HCT116 (cell line): ENCODE measurements around the gene REG1A. TPM values are rescaled to one million over a fixed set of nuclear protein-coding genes. Genes with fewer than 3 reads are reported as not detected.

ENCODE experiments used
- ATAC-seq: fragments of 200-7000 bp; cut with Tn5 transposase; 2 replicates; pipeline ENCODE4 v1.9.1; 2020; ENCODE audit warnings: mild to moderate bottlenecking, moderate library complexity
- BruUV-seq: library from RNA; stranded (reverse); fragments of 400-500 nt; replicated peaks from 2 replicates; lab custom pipeline; 2021; lab: Mats Ljungman, UMichigan
- CTCF ChIA-PET: fragments of 300-600 bp; sonication (Branson Sonifier 250); formaldehyde crosslinking; loops from one replicate; lab custom pipeline; 2021; ENCODE audit warnings: antibody characterized with exemption; lab: Charles Lee
- POLR2A ChIA-PET: fragments of 300-600, 350-600 bp; sonication (Branson Sonifier 250); formaldehyde crosslinking; loops from one replicate; lab custom pipeline; 2021; ENCODE audit warnings: antibody characterized with exemption; lab: Charles Lee
- RAD21 ChIA-PET, 2 experiments: fragments of 300-600 bp; sonication (Branson Sonifier 250); formaldehyde crosslinking; loops; one replicate each; lab custom pipeline; 2023; ENCODE audit warnings: low total read pairs in 2 of 2; ENCODE audit not compliant: uncharacterized antibody in 2 of 2, unreplicated experiment in 2 of 2, low non-redundant PET in 1 of 2; lab: Charles Lee
- DNase-seq: peaks from one replicate; pipeline ENCODE4 v3.0.0-alpha.2; 2010; ENCODE audit warnings: low read depth, low spot score
- H2AFZ ChIP-seq: fragments of 200-600 bp; shearing (Covaris generic), sonication (generic); 2 replicates; pipeline ENCODE4 v1.6.1; 2017; ENCODE audit warnings: low read depth, mixed run types, mixed read lengths, antibody characterized with exemption, low read length; ENCODE audit not compliant: poor library complexity, severe bottlenecking
- H3K27ac ChIP-seq: 2 replicates; pipeline ENCODE4 v1.5.1; 2012; ENCODE audit warnings: low read depth, low read length
- H3K27me3 ChIP-seq: fragments of 200-600 bp; sonication (generic); 2 replicates; pipeline ENCODE4 v1.6.1; 2016; ENCODE audit warnings: mixed run types, low read length, mixed read lengths; ENCODE audit not compliant: insufficient read depth
- H3K36me3 ChIP-seq, 2 experiments: fragments of 200-500 bp in 1 of 2; fragments of 200-600 bp in 1 of 2; sonication (Bioruptor generic) in 1 of 2; sonication (generic) in 1 of 2; 2 replicates each; pipeline versions ENCODE4 v1.5.1 to v1.6.1; 2014 to 2016; ENCODE audit warnings: low read length in 2 of 2, inconsistent platforms in 1 of 2, mixed read lengths in 1 of 2, mixed run types in 1 of 2; ENCODE audit not compliant: insufficient read depth in 2 of 2, control insufficient read depth in 1 of 2
- H3K4me1 ChIP-seq, 2 experiments: fragments of 200-600 bp in 1 of 2; sonication (generic) in 1 of 2; 2 replicates each; pipeline versions ENCODE4 v1.5.1 to v1.6.1; 2012 to 2017; ENCODE audit warnings: low read length in 2 of 2, inconsistent platforms in 1 of 2, mild to moderate bottlenecking in 1 of 2, mixed read lengths in 1 of 2, mixed run types in 1 of 2, moderate library complexity in 1 of 2; ENCODE audit not compliant: insufficient read depth in 2 of 2, control insufficient read depth in 1 of 2
- H3K4me2 ChIP-seq: fragments of 200-600 bp; sonication (generic); 2 replicates; pipeline ENCODE4 v1.6.1; 2017; ENCODE audit warnings: mixed run types, low read length, mixed read lengths
- H3K4me3 ChIP-seq, 2 experiments: fragments of 200-600 bp in 1 of 2; sonication (generic) in 1 of 2; replicated peaks in 1 of 2; 2 replicates each; pipeline ENCODE4 v1.5.1; 2011 to 2016; ENCODE audit warnings: low read length in 2 of 2, control low read depth in 1 of 2, low read depth in 1 of 2, mild to moderate bottlenecking in 1 of 2, mixed read lengths in 1 of 2, mixed run types in 1 of 2
- H3K79me2 ChIP-seq: fragments of 200-600 bp; sonication (generic); 2 replicates; pipeline ENCODE4 v1.6.1; 2017; ENCODE audit warnings: mild to moderate bottlenecking, mixed run types, low read length, moderate library complexity, mixed read lengths; ENCODE audit not compliant: insufficient read depth
- H3K9ac ChIP-seq: fragments of 200-600 bp; sonication (generic); 2 replicates; pipeline ENCODE4 v1.6.1; 2016; ENCODE audit warnings: low read length, mixed read lengths
- H3K9me2 ChIP-seq: fragments of 200-600 bp; sonication (generic), shearing (Covaris generic); 2 replicates; pipeline ENCODE4 v1.6.1; 2017; ENCODE audit warnings: mixed run types, mild to moderate bottlenecking, moderate library complexity; ENCODE audit not compliant: insufficient read depth
- H3K9me3 ChIP-seq, 2 experiments: fragments of 200-500 bp in 1 of 2; fragments of 200-600 bp in 1 of 2; sonication (Bioruptor generic) in 1 of 2; sonication (generic) in 1 of 2; 2 replicates each; pipeline ENCODE4 v1.6.1; 2014 to 2017; ENCODE audit warnings: low read length in 2 of 2, mixed read lengths in 2 of 2, inconsistent platforms in 1 of 2, low read depth in 1 of 2, mild to moderate bottlenecking in 1 of 2, mixed run types in 1 of 2, moderate library complexity in 1 of 2; ENCODE audit not compliant: control insufficient read depth in 1 of 2, insufficient read depth in 1 of 2
- H4K20me1 ChIP-seq: fragments of 200-600 bp; sonication (generic), shearing (Covaris generic); 2 replicates; pipeline ENCODE4 v1.6.1; 2017; ENCODE audit warnings: mixed run types, mild to moderate bottlenecking, moderate library complexity; ENCODE audit not compliant: insufficient read depth
- CEBPB ChIP-seq: IDR thresholded peaks from 2 replicates; pipeline ENCODE4 v1.6.1; 2012; ENCODE audit warnings: low read depth
- ELF1 ChIP-seq: IDR thresholded peaks from 2 replicates; pipeline ENCODE4 v1.6.1; 2012; ENCODE audit warnings: low read depth, borderline replicate concordance
- EZH2 ChIP-seq: fragments of 200-600 bp; sonication (generic); IDR thresholded peaks from 2 replicates; pipeline ENCODE4 v1.6.1; 2017; ENCODE audit warnings: antibody characterized with exemption, mixed run types
- EZH2phosphoT487 ChIP-seq: fragments of 200-600 bp; IDR thresholded peaks from 2 replicates; pipeline ENCODE4 v1.6.1; 2018; ENCODE audit warnings: antibody characterized with exemption, borderline replicate concordance
- FOSL1 ChIP-seq: IDR thresholded peaks from 2 replicates; pipeline ENCODE4 v1.6.1; 2012; ENCODE audit warnings: low read depth
- JUND ChIP-seq: IDR thresholded peaks from 2 replicates; pipeline ENCODE4 v1.6.1; 2012
- POLR2A ChIP-seq: IDR thresholded peaks from 2 replicates; pipeline ENCODE4 v1.7.0; 2011; ENCODE audit warnings: borderline replicate concordance; ENCODE audit not compliant: insufficient read depth, insufficient read length; ENCODE audit errors: extremely low read depth
- POLR2AphosphoS5 ChIP-seq: IDR thresholded peaks from 2 replicates; pipeline ENCODE4 v1.6.1; 2011; ENCODE audit warnings: mild to moderate bottlenecking, low read depth, low read length, moderate library complexity
- REST ChIP-seq: IDR thresholded peaks from 2 replicates; pipeline ENCODE4 v1.6.1; 2012; ENCODE audit warnings: low read depth
- SP1 ChIP-seq: IDR thresholded peaks from 2 replicates; pipeline ENCODE4 v1.6.1; 2012; ENCODE audit warnings: low read depth
- SRF ChIP-seq: IDR thresholded peaks from 2 replicates; pipeline ENCODE4 v1.6.1; 2012; ENCODE audit warnings: low read depth
- TCF7L2 ChIP-seq: IDR thresholded peaks from 2 replicates; pipeline ENCODE4 v1.7.0; 2011; ENCODE audit warnings: borderline replicate concordance, inconsistent platforms; ENCODE audit not compliant: insufficient read depth, insufficient read length; ENCODE audit errors: extremely low read depth
- YY1 ChIP-seq: IDR thresholded peaks from 2 replicates; pipeline ENCODE4 v1.6.1; 2011; ENCODE audit warnings: low read length, low read depth, moderate library complexity, mild to moderate bottlenecking; ENCODE audit not compliant: insufficient replicate concordance; ENCODE audit errors: extremely low read depth
- intact Hi-C: fragments of 100-400 bp; cut with micrococcal nuclease; formaldehyde crosslinking; loops from 2 replicates; pipeline ENCODE4 v1.10.0; 2022
- total RNA-seq: library from RNA; stranded (reverse); gene quantifications from one replicate; pipeline ENCODE4 v1.2.1, GENCODE V29; 2021; ENCODE audit not compliant: unreplicated experiment
- TF ChIP-seq, protein P1 (sequence below): IDR thresholded peaks from 2 replicates; pipeline ENCODE4 v1.6.1; 2012
- TF ChIP-seq, protein P2 (sequence below), 3 experiments: fragments of 200-600 bp in 1 of 3; sonication (generic) in 1 of 3; IDR thresholded peaks in 2 of 3; conservative IDR thresholded peaks in 1 of 3; 2 replicates each; pipeline ENCODE4 v1.5.1; 2012 to 2017; ENCODE audit warnings: low read depth in 2 of 3, low read length in 2 of 3, antibody characterized with exemption in 1 of 3, borderline replicate concordance in 1 of 3, control low read depth in 1 of 3, mild to moderate bottlenecking in 1 of 3, mixed read lengths in 1 of 3, mixed run types in 1 of 3, moderate library complexity in 1 of 3; ENCODE audit not compliant: insufficient read depth in 1 of 3

Gene REG1A
- total RNA-seq, 1 experiment from 2014 or later = 5.2 TPM

DNA sequence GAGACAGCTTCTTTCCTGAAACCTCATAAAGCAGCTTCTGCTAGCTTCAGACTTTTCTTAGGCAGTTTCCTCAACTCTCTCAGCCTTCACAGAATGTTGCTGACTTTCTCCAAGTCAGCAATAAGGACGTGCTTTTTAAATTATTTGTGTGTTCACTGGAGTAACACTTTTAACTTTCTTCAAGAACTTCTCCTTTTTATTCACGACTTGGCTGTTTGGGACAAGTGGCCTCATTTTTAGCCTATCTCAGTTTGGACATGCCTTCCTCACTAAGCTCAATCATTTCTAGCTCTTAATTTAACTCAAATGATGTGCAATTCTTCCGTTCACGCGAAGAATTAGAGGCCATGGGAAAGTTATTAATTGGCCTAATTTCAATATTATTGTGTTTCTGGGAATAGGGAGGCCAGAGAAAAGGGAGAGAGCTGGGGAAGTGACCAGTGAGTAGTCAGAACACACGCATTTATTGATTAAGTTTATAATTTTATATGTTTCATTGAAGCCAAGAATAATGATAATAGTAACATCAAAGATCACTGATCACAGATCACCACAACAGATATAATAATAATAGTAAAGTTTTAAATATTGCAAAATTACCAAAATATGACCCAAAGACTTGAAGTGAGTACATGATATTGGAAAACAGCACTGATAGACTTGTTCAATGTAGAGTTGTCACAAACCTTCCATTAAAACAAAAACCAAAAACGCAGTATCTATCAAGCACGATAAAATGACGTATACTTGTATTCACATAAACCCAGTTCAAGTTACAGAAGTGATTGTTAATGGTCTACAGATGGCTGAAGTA is 4.8 kb downstream of the REG1A start:
- Histone ChIP-seq H3K9me2 (no peaks in the 10 kb centered on the region), H3K4me2 (no peak overlapping the region), H3K79me2 (no peaks in the 10 kb centered on the region), H3K27me3 (no peaks in the 10 kb centered on the region), H3K9ac (no peak overlapping the region), H4K20me1 (no peaks in the 10 kb centered on the region), H2AFZ (no peak overlapping the region), H3K27ac (no peak overlapping the region), H3K4me3 (no peak overlapping the region), H3K36me3 (no peaks in the 10 kb centered on the region), H3K4me1 (no peaks in the 10 kb centered on the region), H3K9me3 (peaks cover 0 to 30% of the 10 kb centered on the region in 2 experiments; a peak in 2 of 4 replicates)
- TF ChIP-seq EZH2 (no peak), EZH2phosphoT487 (no peak), CEBPB (no peak), POLR2AphosphoS5 (no peak), YY1 (no peak), POLR2A (no peak), SP1 (no peak), ELF1 (no peak), SRF (no peak), FOSL1 (no peak), TCF7L2 (no peak), REST (no peak), JUND (no peak)
- TF ChIP-seq, protein P1, sequence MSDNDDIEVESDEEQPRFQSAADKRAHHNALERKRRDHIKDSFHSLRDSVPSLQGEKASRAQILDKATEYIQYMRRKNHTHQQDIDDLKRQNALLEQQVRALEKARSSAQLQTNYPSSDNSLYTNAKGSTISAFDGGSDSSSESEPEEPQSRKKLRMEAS = no peak
- TF ChIP-seq, protein P2, sequence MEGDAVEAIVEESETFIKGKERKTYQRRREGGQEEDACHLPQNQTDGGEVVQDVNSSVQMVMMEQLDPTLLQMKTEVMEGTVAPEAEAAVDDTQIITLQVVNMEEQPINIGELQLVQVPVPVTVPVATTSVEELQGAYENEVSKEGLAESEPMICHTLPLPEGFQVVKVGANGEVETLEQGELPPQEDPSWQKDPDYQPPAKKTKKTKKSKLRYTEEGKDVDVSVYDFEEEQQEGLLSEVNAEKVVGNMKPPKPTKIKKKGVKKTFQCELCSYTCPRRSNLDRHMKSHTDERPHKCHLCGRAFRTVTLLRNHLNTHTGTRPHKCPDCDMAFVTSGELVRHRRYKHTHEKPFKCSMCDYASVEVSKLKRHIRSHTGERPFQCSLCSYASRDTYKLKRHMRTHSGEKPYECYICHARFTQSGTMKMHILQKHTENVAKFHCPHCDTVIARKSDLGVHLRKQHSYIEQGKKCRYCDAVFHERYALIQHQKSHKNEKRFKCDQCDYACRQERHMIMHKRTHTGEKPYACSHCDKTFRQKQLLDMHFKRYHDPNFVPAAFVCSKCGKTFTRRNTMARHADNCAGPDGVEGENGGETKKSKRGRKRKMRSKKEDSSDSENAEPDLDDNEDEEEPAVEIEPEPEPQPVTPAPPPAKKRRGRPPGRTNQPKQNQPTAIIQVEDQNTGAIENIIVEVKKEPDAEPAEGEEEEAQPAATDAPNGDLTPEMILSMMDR (IDR thresholded peaks at IDR 0.05 in 2 of 3, conservative IDR thresholded peaks at IDR 0.05 in 1 of 3; ENCODE audit: borderline replicate concordance in 1 of 3, insufficient read depth in 1 of 3, low read depth in 2 of 3, low read length in 2 of 3) = no peak
- BruUV-seq = no TSS peak
- intact Hi-C loops = no loop called here
- CTCF ChIA-PET = no interaction called here
- DNase-seq (no peak), ATAC-seq (no peak)
- POLR2A ChIA-PET = no interaction called here
- RAD21 ChIA-PET = no interaction called here
